HG02678 (cell line): ENCODE results near the gene OR5B17.
"Not testable (repeated sequence)": the region's sequence is repeated elsewhere in the genome, so short reads cannot be mapped to it uniquely, and the experiment has no call there.

ENCODE experiments used
- ATAC-seq: cut with Tn5 transposase; IDR thresholded peaks from one replicate; pipeline ENCODE4 v1.9.1; 2021; ENCODE audit warnings: mild to moderate bottlenecking, moderate library complexity; ENCODE audit not compliant: unreplicated experiment

The OR5B17 gene

DNA sequence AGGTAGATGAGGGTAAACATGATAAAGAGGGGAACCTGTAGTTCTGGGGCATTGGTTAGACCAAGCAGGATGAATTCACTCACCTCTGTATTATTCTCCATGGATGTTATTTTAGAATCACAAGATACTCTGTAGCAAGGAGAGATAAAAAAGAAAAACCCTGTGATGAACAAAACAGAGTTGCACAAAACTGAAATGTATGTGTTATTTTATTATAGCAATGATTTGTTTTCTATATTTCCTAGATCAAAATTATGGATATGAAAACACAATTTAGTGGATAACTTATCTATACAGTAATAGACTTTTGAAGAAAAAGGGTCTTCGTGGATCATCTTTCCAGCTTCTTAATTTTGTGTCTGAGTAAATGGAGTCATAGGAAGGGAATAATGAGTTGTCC lies at the start of gene OR5B17:
Gene OR5B17, minus strand, starts transcription at position 101 of the 400 bp plus-strand sequence. Its CDS starts 0 bp downstream, at position 101.
- no peak for ATAC-seq

DNA sequence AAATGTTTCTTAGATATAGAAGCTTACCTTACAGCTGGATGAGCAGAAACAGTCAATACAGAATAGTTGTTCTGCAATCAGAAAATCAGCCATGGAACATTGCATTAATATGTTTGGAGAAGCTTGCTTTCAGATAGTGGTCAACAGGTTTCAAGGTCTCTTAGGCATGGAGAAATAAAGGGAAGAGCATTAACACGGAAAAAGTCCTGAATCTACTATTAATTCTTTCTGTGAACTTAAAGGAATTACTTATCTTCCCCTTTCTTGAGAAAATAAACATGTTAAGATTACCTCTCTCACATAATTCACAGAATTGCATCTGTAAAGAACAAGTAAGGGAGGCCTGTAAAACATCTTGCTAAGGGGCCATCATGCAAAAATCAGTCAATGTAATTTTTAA lies 47.9 kb upstream of the OR5B17 start, which contains the start of gene OR5B3:
Gene OR5B3, minus strand, starts transcription at position 101 of the 400 bp plus-strand sequence. CDS start 3,465 bp downstream, outside the sequence.
- no peak for ATAC-seq

DNA sequence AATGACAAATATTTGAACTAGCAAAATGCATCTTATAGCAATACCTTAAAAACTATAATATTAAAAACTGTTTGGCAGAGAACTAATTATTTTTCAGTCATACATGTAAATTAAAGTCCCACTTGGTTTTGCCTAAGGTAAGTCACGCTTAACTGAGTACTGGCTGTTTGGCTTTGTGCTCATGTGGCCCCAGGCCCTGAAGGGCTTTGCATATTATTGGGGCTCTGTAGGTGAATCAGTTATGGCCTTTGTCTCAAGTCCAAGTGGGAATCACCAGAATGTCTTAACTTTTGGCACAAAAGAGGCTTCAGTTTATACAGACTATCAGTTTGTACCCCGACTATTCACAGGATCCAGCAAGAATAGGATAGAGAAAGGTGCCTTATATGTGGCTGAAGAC lies 40.8 kb upstream of the OR5B17 start:
- ATAC-seq = not testable (repeated sequence)

DNA sequence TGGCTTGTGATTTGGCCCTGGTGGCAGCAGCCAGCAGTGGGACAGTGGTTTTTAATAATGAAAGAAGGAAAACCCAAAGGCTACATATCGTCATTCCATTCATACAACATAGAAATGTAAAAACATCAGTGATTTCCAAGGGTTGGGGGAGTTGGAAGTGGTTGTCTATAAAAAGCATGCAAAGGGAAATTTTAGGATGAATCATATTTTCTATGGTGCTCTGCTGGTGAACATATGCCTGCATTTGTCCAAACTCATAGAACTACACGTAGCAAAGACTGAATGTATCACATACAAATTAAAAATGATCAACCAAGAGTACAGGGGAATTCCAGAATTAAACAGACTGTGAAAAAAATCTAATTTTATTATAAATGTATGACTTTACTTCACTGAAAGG lies 36.7 kb upstream of the OR5B17 start:
- no peak for ATAC-seq

DNA sequence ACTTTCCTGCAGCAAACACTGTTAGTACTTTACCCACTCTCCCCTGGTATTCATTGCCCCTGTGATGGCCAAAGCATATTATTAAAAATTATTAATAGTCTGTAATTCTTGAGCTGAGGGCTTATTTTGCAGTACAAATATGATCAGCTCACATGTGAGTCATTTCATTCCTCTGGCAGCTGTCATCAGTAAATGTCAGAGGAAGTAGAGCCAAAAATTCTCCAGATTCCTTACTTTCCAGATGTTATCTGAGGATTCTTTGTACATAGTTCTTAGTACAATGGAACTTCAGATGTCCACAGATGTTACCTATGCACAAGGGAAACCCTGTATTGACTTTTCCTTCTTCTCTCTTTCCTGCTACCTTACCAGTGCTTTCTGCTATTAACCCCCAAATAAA lies 35.3 kb upstream of the OR5B17 start:
- no peak for ATAC-seq

DNA sequence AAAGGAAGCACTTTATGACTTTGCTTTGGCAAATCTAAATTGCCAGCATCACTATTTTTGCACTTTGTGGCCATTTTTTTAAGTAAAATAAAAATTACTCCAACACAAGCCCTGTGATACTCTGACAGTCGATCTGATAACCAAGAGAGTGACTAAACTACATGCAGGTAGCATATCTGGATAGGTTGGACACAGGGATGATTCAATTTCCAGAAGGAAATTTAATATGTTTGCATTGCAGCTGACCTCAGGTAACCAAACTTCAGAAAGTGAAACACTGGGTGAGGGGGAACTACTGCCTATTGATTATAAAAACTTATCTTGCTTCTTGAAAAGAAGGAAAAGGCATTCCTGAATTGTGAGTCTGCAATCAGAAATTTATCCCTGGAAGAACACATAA lies 33.9 kb upstream of the OR5B17 start:
- no peak for ATAC-seq

DNA sequence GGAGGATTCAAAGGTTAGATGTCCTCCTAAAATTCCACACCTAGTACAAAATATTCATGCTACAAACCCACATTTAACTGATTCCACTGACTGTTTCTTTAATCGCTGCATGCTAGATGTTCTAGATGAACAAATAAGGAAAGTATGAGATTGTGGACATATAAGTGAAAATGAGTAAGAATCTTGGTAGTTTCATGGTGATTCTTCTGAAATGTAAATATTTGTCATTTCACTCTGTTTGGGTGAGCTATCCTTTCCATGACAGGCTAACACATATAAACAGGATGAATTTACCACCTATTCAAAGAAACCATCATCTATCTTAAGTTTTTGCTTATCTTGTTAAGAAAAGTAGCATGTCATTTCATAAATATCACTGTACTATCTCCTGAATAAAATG lies 33.0 kb upstream of the OR5B17 start:
- no peak for ATAC-seq

DNA sequence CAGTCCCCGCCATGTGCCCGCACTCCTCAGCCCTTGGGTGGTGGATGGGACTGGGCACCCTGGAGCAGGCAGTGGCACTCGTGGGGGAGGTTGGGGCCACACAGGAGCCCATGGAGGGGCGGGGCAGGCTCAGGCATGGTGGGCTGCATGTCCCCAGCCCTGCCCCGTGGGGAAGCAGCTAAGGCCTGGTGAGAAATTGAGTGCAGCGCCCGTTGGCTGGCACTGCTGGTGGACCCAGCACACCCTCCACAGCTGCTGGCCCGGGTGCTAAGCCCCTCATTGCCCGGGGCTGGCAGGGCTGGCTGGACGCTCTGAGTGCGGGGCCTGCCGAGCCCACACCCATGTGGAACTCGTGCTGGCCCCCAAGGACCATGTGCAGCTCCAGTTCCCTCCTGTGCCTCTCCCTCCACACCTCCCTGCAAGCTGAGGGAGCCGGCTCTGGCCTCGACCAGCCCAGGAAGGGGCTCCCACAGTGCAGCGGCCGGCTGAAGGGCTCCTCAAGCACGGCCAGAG lies 31.7 kb upstream of the OR5B17 start:
- ATAC-seq = no peak

DNA sequence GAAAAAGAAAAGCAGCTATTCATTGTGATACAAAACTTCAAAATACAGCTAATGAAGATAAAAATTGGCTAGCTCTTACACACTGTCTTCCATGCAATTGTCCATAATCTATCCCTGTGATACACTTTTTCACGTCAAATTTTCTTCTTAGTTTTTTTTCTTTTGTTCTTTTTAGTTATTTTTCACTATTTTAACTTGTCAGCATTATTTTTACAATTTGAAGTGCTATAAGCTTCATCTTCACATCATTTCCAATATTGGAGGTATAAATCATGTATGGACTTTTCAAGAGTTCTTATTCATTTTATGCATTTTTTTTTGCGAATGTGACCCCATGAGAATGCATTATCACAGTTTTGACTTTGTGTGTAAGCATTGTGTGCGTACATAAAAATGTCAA lies 4.1 kb downstream of the OR5B17 start:
- no peak for ATAC-seq

DNA sequence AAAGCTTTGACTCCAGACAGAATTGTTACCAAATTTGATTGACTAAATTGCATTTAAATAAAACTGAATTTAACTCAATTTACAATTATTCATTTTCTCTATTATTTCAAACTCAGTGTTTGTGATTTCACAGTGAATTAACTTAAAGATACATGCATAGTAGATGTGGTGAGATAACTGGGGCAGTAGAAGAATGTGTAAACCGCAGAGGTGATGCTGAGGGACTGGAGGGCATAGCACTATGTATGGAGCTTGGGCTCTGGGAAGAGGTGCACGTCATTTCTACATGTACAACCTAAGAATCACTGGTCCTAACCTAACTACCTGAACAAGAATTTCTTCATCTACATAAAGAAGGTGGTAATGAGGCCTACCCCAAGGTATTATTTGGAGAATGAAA lies 13.7 kb downstream of the OR5B17 start:
- ATAC-seq = no peak

DNA sequence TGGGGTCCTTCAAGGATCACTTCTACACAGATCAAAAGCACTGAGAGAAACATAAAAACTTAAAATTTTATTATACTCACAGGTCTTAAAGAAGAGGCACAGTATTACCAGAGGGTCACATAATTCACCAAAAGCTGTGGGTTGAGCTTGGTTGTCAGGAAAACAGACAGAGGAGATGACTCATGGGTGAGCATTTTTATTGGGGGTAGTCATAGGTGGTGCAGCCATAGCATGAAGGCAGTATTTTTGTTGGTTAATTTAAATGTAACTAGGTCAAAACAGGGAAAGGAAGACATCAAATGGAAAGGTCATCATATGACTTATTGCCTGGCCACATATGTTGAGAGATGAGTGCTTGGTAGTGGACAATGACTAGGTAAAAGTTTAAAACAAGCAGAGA lies 24.2 kb downstream of the OR5B17 start:
- no peak for ATAC-seq

DNA sequence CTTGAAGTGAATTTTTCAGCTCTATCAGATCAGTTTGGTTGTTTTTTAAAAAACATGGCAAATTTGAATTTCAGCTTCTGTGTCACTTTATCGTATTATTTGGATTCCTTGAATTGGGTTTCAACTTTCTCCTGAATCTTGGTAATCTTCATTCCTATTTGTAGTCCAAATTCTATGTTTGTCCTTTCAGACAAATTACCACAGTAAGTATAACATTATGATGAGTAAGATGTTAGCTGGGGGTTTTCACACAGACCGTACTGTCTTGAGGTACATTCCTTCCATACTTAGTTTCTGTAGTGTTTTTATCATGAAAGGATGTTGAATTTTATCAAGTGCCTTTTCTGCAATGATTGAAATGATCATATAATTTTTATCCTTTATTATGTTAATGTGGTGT lies 28.0 kb downstream of the OR5B17 start:
- ATAC-seq = no peak

DNA sequence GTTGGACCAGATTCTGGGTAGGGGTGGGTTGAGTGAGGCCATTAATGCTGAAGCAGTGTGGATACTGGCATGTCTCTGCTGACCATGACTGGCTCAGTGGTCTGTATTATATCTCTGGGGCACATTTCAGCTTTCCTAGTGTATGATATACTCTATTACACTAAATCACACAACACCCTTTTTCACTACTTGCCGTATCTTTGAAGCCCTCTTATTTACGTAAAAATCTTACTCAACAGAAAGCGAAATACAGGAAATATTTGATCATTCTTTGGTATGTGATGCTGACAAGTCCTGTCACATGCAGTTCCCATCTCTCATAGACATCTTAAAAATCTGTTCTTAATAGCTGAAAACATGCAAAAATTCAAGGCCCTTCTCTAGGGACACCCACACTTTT lies 40.3 kb downstream of the OR5B17 start:
- ATAC-seq = no peak

DNA sequence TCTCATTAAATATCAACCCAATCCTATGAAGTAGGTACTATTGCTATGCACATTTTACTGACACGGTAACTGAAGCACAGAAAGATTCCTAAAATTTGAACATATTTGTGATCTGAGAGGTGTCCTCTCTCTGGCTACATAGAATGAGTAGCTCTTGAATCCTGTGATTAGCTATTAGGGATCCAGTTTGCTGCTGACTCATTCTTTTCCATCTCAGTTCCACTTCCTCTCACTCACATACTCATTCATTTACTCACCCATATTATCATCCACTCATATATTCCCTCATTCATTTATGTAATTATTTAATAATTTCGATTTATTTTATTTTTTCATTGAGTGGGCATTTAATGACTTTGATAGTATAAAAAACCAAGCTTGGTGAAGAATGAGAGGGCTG lies 42.7 kb downstream of the OR5B17 start:
- no peak for ATAC-seq
